Stimulated activated CD4-positive, alpha-beta T cell treated with anti-CD3 and anti-CD28 coated beads, Interleukin-1b, Interleukin-23, amount 100 ng/mL, for 1 hour (primary cell): ENCODE measurements around the gene C22orf39.

Experiments
- DNase-seq, 2 donors: peaks; one replicate each; pipeline ENCODE4 v3.0.0-alpha.2; 2020; ENCODE audit warnings: low read depth in 2 of 2

C22orf39 gene

DNA sequence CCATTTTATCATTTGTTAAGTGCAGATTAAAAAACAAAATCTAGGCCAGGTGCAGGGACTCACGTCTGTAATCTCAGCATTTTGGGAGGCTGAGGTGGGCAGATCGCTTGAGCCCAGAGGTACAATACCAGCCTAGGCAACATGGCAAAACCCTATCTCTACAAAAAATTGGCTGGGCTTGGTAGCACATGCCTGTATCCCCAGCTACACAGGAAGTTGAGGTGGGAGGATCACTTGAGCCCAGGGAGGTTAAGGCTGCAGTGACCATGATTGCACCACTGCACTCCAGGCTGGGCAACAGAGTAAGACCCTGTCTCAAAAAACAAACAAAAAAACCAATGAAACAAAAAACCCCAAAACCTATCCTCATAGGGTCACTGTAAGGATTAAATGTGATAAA lies 48.9 kb downstream of the C22orf39 start:
- no peak for DNase-seq

DNA sequence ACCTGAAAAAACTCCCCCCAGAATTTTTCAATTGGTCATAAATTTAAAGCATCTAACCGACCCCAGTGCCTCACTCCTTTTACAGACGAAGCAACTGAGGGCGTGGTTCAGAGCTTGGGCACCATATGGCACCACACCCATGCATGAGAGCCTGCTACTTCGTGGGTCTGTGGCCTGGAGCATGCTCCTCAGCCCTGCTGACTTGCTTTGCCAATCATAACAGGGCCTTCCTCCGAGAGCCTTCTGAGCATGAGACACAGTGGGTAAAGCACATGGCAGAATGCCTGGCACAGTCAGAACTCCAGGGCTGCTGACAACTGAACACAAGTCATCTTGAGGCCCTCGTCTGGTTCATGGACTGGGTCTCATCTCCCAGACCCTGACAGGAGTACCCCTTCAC lies 49.3 kb downstream of the C22orf39 start:
- DNase-seq: no peak

DNA sequence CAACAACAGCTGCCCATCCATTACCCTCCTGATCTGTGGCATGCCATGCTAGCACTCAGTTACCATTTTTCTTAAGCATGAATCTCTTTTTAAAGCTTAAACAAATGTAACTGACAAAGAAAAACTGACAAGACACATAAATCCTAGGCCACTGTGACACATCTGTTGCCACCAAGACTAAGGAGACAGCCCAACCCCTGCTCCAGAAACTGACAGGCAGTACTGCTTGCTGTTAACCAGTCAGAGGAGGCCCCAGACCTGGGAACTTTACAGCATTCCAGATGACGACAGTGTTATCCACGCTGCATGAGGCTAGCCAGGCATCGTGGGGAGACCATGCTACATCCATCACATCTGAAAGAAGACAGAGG lies 49.8 kb downstream of the C22orf39 start:
- no peak for DNase-seq

DNA sequence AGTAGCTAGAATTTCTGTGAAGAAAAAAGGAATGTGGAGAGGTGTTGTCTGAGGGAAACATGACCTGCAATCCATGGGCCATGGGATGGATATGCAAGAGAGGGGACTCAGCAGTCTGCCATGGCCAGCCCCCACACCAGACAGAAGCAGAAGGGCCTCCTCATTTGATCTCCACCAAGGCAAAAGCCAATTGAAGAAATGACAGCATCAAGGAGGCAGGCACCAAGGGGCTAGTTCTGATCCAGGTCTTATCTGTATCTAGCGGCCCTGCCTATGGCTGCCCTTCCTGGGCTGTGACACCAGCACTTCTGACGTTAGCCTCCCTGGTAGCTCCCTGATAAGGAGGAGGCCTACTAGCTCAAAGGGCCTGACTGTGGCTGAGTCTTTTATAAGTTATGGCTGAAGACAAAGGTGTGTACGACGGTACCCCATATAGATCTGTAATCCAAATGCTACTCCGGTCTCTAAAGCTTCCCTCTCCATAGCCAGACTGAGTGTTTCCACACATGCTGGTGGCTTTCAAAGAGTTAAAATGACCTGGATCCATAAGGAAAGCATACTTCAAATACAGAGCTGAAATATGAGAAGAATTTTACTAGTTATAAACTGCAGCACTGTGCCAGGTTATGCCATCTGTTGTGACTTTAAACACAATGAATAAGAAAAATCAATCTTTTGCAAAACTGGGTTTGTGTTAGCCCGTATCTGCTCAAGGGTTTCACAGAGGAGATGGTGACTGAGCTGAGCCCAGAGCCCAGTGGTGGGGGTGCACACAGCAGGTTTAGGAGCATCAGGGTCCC lies 50.4 kb downstream of the C22orf39 start:
- DNase-seq: no peak

DNA sequence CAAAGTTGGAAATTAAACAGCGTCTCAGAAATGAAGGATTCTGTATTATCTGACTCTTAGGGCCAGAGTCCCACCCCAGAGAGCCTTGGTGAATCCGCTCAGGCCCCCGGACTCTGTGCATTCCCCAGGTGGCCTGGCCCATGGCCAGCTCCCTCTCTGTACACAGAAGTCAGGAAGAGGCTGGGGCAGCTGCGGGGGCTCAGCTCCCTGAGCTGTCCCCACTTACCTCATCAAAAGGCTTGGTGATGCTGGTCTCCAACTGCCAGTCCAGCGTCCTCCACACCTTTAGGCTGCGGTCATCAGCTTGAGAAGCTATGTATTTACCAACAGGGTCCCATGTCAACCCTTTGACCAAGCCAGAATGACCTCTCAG lies 51.0 kb downstream of the C22orf39 start:
- DNase-seq: no peak

DNA sequence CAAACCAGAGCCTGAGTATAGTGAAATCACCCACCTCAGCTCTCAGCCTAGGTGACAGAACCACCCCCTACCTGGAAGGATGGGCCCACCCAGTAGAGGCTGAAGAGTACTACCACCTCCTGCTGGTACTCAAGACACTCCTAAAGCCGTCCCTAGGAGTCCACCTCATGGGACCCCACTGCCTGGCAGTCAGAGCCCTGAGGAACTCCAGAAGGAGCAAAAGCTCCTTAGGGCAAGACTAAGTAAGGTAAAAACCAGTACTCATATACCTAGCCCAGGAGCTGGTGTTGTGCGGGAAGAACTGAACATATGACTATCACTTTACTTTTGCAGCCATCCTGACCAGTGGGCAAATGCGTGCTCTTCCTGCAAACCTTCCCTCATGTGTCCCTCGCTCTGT lies 52.2 kb downstream of the C22orf39 start:
- DNase-seq: no peak

DNA sequence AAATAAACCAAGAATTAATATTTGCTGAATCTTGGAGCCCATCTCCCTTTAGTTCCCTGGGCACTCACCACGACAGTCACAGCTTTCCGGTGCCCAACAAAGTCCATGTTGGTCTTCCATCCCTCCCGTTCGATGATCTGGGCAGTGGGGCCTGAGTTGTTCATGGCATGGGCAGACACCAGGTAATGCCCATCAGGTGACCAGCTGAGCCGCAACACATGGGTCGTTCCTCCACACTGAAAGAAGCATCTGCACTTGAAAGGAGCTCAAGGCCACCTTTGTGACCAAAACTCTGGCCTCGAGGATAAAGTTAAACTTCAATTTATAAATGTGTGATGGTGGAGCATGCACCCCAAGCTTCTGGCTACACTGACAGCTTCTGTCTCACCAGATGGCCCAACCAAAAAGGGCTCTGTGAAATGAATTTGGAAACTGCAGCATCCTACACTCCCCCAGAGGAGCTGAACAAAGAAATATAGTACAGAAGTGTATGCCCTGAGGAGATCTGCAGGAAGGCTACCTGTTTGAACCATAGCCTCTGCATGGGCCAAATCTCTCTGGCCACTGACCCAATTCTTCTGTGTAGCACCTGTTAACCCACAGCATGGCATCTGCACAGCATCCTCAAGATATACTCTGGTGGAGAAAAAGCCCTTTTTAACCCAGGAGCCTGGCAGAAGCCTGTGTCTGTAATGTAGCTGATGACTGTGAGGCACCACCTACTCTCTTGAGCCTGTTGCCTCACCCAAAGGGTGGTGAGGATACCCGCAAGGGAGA lies 53.0 kb downstream of the C22orf39 start:
- no peak for DNase-seq

DNA sequence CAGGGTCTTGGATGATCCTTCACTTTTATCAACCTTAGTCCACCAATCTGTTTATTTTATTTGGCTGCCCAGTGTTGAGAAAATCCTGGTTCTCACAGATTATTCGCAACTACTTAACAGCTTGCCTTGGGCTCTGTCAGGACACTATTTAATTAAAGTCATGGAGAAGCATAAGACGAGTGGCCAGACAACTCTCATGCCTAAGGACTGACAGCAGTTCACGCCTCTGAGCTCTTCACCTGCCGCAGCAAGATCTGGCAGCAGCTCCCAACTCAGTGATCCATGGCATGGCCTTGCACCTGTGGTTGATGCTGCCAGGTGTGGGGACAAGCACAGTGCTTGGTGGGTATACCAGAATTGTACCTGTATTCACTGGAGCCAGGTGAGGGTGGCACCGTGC lies 53.8 kb downstream of the C22orf39 start:
- no peak for DNase-seq
